ENCODE results near the gene NACAD.

Gene NACAD

GRCh38 chr7:45112648-45113047, 23.9 kb upstream of the NACAD start:
- no peak for DNase-seq

DNA sequence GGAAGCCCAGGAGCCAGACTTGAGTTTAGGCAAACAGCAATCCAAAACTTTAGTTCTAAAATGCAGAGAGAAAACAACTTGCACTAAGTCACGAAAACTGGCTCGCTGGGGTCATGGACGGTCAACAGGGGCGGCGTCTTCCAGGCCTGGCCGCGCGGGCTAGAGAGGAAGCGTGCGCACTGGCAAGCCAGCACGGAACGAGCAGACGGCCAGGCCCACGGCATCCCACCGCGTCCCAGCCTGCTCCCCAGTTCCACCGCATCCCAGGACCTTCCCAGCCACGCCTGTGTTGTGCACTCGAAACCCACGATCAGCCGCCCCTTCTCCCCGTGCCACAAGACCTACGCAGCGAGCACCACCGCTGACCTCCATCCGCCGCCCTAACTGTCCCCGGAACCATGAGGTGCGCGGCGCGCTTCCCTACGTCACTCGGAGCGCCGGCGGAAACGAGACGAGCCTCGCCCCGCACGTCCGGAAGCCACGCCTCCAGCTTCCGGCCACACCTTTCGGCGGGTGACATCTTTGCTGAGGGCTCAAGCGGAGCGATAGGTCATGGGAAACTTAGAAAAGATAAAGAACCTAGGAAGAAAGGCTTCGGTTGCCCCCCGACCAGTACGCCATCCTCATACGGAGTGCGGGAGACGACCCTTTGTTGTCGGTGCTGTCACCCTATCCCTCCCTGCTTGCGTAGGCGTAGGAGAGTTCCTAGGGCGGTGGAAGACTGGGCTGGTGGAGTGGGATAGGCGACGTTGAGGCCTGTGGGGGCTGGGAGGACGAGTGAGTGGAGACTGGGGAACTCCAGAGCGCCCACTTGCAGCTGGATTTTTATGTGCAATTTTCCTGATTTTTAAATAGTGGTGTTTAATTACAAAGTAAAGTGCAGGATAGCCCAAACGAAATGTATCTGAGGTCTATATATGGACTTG, 22.8 kb upstream of the NACAD start, which contains the start of gene TBRG4:
Gene TBRG4, minus strand, starts transcription at position 400 of the 926 bp plus-strand sequence. CDS start 2,460 bp downstream, outside the sequence.
- DNase-seq, result peak; percentile 97

GRCh38 chr7:45108863-45109262, 20.1 kb upstream of the NACAD start:
- no peak for DNase-seq

DNA sequence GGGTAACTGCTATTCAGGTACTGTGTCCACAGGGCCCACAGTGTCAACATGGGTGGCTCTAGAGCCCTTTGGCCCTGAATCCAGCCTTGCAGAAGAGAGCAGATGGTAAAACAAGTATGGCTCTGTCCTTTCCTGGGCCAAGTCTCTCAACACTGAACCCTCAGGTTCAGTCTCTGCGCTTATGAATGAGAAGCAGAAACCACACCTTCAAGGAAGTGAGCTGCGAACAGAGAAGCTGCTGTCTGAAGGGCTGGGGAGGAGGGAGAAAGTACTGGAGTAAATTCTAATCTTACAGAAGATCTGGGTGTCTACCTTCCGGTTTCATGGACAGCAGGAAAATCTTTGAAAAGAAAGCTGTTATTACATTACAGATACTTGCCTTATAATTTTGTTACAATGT, 18.6 kb upstream of the NACAD start:
- no peak for DNase-seq

- no peak for DNase-seq
Measured at GRCh38 chr7:45106820-45107219, 18.1 kb upstream of the NACAD start.

DNA sequence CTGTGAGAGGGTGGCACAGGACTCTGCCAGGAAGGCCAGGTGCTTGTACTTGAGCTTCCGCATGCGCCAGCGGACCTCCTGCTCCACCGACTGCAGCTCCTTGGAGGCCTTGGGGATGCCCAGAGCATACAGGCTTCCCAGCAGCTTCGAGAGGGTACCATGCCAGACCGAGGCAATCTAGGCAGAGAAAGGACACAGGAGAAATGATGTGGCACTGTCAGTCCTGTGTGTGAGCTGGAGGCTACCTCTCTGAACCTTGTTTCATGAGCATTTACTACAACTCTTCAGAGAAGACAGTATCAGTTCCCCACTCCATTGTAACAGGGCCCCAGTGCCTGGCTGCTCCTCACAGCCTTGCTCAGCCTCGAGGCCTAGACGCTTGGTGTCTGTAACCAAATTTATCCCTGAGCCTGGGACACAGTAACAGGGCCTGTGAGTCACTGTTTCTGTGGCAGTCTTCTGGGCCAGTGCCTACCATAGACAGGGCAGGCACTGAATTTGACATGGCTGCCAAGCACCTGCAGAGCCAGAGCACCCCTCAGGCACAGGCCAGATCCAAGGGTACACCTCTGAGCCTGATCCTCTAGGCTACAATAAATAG, 16.9 kb upstream of the NACAD start:
- DNase-seq, result no peak

- DNase-seq, result no peak
Measured at GRCh38 chr7:45104844-45105587, 16.2 kb upstream of the NACAD start.

GRCh38 chr7:45103958-45104843, 15.4 kb upstream of the NACAD start:
- DNase-seq, result no peak

DNA sequence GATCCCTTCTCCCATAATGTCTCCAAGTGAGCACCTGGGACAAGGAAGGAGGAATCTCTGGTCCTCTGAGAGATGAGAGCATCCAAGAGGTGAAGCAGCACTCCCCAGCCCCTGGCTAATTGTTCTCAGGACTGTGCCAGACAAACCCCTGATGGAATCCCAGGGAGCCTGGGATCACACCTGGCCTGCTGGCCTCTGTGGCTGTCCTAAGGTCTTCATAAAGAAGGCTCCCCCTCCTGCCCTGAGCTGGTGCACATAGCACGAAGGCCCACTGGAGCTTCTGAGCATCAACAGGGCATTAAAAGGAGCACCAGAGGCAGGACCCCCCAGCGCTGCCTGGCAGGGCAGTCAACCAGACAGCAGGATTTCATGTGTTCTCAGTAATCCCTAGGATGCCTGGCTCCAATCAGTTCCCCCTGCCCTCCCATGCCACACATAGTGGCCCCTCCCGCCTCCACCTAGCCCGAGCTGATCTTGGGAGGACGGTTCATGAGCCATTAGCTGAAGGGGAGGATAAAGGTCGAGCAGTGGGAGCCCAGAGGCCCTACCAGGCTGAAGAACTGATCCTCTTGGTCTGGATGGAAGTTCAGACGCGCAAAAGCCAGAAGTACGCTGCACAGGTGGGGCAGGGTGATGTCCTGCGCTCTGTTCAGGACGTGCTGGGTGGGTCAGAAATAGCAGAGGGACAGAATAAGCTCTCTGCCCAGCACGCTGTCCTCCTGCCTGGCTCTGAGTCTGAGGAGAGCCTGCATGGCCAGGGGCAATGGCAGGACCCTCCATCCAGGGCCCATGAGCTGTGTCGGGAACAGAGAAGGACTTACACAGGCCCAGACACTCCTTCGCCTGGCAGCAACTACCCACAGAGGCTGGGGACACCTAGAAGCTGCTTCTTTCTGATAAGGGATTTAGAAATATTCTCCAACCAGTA, 14.3 kb upstream of the NACAD start:
- no peak for DNase-seq

GRCh38 chr7:45101748-45102147, 13.0 kb upstream of the NACAD start:
- DNase-seq, result no peak

GRCh38 chr7:45100761-45101480, 12.2 kb upstream of the NACAD start:
- no peak for DNase-seq

DNA sequence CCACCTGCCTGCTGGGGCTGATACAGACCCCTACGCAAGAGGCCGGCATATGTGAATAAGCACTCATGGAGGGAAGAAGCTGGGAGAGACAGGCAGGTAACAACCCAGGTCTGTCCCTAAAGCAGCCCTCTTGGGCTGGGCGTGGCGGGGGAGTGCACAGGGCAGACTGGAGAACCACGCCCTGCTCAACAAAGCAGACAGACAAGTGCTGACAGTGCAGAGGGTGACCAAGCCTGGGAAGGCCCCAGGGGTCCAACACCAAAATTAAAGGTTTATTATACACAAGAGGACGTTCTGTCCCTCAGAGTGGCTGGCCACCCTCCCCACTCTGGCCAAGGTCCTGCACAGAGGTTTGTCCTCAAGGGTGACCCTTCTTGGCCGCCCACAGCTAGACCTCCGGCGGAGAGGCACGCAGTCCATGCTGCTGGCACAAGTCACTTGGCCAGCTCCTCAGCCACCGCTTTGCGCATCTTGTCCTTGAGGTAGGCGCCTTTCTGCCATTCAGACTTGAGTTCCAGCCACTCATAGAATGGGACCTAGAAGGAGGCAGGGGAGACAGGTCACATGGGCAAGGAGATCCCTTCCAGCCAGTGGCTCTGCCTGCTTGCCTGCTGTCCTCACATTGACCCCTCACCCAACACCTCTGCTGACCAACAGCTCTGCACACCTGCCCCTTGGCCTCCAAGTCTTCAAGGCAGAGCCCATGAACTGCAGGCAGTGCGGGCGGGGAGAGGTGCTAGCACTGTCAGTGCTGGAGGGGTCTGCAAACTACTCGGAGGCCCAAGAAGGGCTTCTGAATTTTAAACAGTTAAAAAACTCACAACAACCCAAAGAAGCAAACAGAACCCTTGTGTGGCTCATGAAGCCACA, 11.4 kb upstream of the NACAD start:
- DNase-seq, result no peak

- no peak for DNase-seq
Measured at GRCh38 chr7:45098983-45099839, 10.4 kb upstream of the NACAD start.

- no peak for DNase-seq
Measured at GRCh38 chr7:45092931-45093235, 4.1 kb upstream of the NACAD start.

GRCh38 chr7:45092100-45092930, 3.5 kb upstream of the NACAD start:
- DNase-seq, result no peak

GRCh38 chr7:45089341-45089891, 647 bp upstream of the NACAD start:
- no peak for DNase-seq

- no peak for DNase-seq
Measured at GRCh38 chr7:45088146-45088701, 545 bp downstream of the NACAD start.

Data from SHP77 treated with DMSO at 0.1 percent for 48 hours (cell line).